ENCODE measurements around the gene SLC13A4.

SLC13A4 gene

DNA sequence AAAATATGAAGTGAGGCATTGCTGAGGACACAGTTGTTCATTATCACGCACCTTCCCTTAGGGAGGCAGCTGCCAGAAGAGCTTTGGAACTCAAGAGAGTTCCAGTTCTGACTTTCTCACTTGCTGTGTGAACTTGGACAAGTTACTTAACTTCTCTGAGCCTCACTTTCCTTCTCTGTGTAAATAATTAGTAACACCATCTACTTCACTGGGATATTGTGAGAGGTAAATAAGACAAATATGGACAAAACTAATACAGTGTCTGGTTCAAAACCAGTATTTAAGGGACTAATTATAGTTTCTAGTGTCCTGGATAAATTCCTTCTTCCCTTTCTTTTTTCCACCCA is 6.3 kb upstream of the SLC13A4 start:
- no peak overlapping the region for H3K27ac ChIP-seq (ENCODE audit: low read depth, low read length)
- peaks cover 2% of the 10 kb centered on the region; the same call in 1 of the 2 replicates for H3K36me3 ChIP-seq (ENCODE audit: insufficient read depth, low read length)
- no peak overlapping the region for H2AFZ ChIP-seq (ENCODE audit: low read length, unreplicated experiment)
- H3K4me3 ChIP-seq (ENCODE audit: low read depth, low read length): no peak overlapping the region
- H3K27me3 ChIP-seq (ENCODE audit: insufficient read depth, low read length): no peaks in the 10 kb centered on the region
- H3K79me2 ChIP-seq (ENCODE audit: control insufficient read depth, insufficient read depth, low read length, unreplicated experiment): no peaks in the 10 kb centered on the region
- no peaks in the 10 kb centered on the region for H3K4me1 ChIP-seq (ENCODE audit: control insufficient read depth, insufficient read depth, low read length, unreplicated experiment)

- Histone ChIP-seq H3K27me3 (ENCODE audit: insufficient read depth, low read length) (no peaks in the 10 kb centered on the region), H3K4me3 (ENCODE audit: low read depth, low read length) (no peak overlapping the region), H3K36me3 (ENCODE audit: insufficient read depth, low read length) (peaks cover 2% of the 10 kb centered on the region; the same call in 1 of the 2 replicates), H2AFZ (ENCODE audit: low read length, unreplicated experiment) (no peak overlapping the region), H3K4me1 (ENCODE audit: control insufficient read depth, insufficient read depth, low read length, unreplicated experiment) (no peaks in the 10 kb centered on the region), H3K79me2 (ENCODE audit: control insufficient read depth, insufficient read depth, low read length, unreplicated experiment) (no peaks in the 10 kb centered on the region), H3K27ac (ENCODE audit: low read depth, low read length) (no peak overlapping the region)
Measured at GRCh38 chr7:135733603-135734342, 5.8 kb upstream of the SLC13A4 start.

- Histone ChIP-seq H3K27ac (ENCODE audit: low read depth, low read length) (no peak overlapping the region), H3K79me2 (ENCODE audit: control insufficient read depth, insufficient read depth, low read length, unreplicated experiment) (no peaks in the 10 kb centered on the region), H3K4me3 (ENCODE audit: low read depth, low read length) (no peak overlapping the region), H3K27me3 (ENCODE audit: insufficient read depth, low read length) (no peaks in the 10 kb centered on the region), H3K4me1 (ENCODE audit: control insufficient read depth, insufficient read depth, low read length, unreplicated experiment) (no peaks in the 10 kb centered on the region), H3K36me3 (ENCODE audit: insufficient read depth, low read length) (peaks cover 2% of the 10 kb centered on the region; the same call in 1 of the 2 replicates), H2AFZ (ENCODE audit: low read length, unreplicated experiment) (no peak overlapping the region)
Measured at GRCh38 chr7:135731131-135731530, 3.1 kb upstream of the SLC13A4 start.

- Histone ChIP-seq H3K27me3 (ENCODE audit: insufficient read depth, low read length) (no peaks in the 10 kb centered on the region), H3K27ac (ENCODE audit: low read depth, low read length) (no peak overlapping the region), H3K4me3 (ENCODE audit: low read depth, low read length) (no peak overlapping the region), H3K79me2 (ENCODE audit: control insufficient read depth, insufficient read depth, low read length, unreplicated experiment) (no peaks in the 10 kb centered on the region), H3K4me1 (ENCODE audit: control insufficient read depth, insufficient read depth, low read length, unreplicated experiment) (no peaks in the 10 kb centered on the region), H2AFZ (ENCODE audit: low read length, unreplicated experiment) (no peak overlapping the region), H3K36me3 (ENCODE audit: insufficient read depth, low read length) (peaks cover 2% of the 10 kb centered on the region; the same call in 1 of the 2 replicates)
Measured at GRCh38 chr7:135729230-135729629, 1.2 kb upstream of the SLC13A4 start.

DNA sequence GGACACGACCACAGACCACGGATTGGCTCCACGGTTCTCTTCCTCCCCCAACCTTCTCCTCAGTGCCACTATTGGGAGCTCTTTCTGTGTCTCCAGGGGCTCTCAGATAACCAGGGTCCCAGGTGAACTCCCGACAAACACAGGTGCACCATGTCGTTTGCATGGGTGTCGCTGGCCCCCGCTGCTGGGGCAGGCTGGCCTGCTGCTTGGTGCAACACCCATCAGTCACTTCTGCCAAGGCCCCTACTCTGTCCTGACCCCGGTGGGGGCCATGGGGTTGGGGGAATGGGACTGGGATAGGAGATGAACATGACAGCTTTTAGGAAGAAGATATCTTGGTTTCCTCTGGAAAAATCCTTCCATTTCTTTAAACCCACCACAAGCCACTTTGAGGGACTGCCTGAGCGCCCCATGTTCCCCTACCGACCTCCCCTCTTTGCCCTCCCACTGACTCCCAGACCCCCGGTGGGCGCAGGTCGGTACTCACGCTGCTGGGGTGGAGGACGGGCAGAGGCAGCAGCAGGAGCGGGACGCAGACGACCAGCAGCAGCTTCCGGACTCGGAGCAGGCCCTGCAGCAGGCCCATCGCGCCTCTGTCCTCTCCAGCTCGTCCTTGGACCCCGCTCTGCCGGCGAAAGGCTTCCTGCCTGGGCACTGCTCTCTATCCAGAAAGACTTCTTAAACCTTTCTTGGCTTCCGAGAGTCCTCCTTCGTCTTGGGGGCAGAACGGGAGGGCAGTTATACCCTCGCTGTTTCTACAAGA is 894 bp downstream of the SLC13A4 start:
- Histone ChIP-seq H2AFZ (ENCODE audit: low read length, unreplicated experiment) (no peak overlapping the region), H3K27ac (ENCODE audit: low read depth, low read length) (no peak overlapping the region), H3K4me1 (ENCODE audit: control insufficient read depth, insufficient read depth, low read length, unreplicated experiment) (no peaks in the 10 kb centered on the region), H3K27me3 (ENCODE audit: insufficient read depth, low read length) (no peaks in the 10 kb centered on the region), H3K4me3 (ENCODE audit: low read depth, low read length) (no peak overlapping the region), H3K36me3 (ENCODE audit: insufficient read depth, low read length) (no peaks in the 10 kb centered on the region), H3K79me2 (ENCODE audit: control insufficient read depth, insufficient read depth, low read length, unreplicated experiment) (no peaks in the 10 kb centered on the region)

DNA sequence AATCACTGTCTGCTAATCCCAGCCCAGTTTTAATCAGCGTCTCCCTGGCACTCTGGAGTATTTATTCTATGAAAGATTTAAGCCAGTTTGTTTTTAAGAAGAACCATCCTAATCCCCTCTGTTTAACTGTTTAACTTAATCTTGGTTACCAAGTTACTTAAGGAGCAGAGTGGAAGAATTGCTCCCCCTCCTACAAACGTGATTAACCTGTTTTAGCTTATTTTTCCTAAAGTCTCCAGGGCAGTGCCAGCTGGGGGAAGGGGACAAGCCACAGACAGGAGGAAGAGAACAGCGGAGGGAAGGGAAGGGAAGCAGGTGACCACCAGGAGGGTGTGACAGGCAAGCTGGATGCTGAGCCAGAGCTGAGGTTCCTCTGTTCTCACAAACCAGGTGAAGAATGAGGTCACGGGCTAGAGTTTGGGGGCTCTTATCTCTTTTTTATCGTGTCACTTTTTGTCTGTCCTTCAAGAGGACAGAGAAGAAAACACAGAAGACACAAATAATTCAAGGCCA is 1.7 kb downstream of the SLC13A4 start:
- Histone ChIP-seq H3K4me1 (ENCODE audit: control insufficient read depth, insufficient read depth, low read length, unreplicated experiment) (no peaks in the 10 kb centered on the region), H3K27me3 (ENCODE audit: insufficient read depth, low read length) (no peaks in the 10 kb centered on the region), H3K4me3 (ENCODE audit: low read depth, low read length) (no peak overlapping the region), H3K79me2 (ENCODE audit: control insufficient read depth, insufficient read depth, low read length, unreplicated experiment) (no peaks in the 10 kb centered on the region), H3K27ac (ENCODE audit: low read depth, low read length) (no peak overlapping the region), H3K36me3 (ENCODE audit: insufficient read depth, low read length) (no peaks in the 10 kb centered on the region), H2AFZ (ENCODE audit: low read length, unreplicated experiment) (no peak overlapping the region)

DNA sequence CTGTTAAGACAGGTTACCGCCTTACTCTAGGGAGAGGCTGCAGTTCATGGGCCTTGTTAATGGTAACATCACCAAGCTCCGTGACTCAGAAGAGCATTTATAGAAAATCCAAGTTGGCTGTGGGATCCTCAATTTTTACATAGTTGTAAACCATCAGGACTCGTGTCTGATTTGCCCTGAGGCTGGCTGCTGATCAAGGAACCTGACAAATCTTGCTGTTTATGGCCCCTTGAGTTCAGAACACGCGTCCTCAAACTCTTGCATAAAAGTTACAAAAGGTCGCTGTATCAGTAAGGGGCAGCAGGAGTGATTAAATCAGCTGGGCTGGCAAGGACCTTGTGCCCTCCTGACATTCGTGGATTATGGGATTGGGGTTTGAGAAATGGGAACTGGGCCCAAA is 4.6 kb downstream of the SLC13A4 start:
- no peak overlapping the region for H2AFZ ChIP-seq (ENCODE audit: low read length, unreplicated experiment)
- no peak overlapping the region for H3K4me3 ChIP-seq (ENCODE audit: low read depth, low read length)
- no peaks in the 10 kb centered on the region for H3K79me2 ChIP-seq (ENCODE audit: control insufficient read depth, insufficient read depth, low read length, unreplicated experiment)
- no peaks in the 10 kb centered on the region for H3K4me1 ChIP-seq (ENCODE audit: control insufficient read depth, insufficient read depth, low read length, unreplicated experiment)
- no peaks in the 10 kb centered on the region for H3K36me3 ChIP-seq (ENCODE audit: insufficient read depth, low read length)
- no peak overlapping the region for H3K27ac ChIP-seq (ENCODE audit: low read depth, low read length)
- H3K27me3 ChIP-seq (ENCODE audit: insufficient read depth, low read length): no peaks in the 10 kb centered on the region

DNA sequence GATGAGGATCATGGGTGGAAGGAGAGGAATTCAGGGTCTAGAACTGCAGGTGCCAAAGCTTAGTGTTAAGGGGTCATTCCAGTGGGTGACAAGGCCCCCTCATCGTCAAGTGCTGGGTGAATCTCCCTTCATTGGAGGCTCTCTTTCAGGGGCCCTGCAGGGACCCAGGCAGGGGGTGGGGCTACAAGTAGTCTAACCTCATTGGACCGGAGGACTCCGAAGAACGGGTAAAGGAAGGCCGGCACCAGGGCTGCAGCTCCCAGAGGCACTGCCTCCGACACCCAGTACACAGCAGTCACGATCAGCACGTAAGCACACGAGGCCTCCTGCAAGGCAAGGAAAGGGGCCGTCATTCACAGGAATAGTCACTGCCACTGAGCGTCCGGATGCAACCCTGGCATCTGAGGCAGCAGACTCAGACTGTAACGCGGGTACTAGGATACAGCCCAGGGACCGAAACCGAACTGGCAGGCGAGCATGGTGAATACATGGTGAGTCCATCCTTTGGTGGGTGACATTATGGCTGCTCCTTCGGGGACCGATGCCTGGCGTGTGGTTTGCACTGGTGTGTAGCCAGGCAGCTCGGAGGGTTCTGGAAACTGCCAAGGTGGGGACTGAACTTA is 6.7 kb downstream of the SLC13A4 start:
- H3K36me3 ChIP-seq (ENCODE audit: insufficient read depth, low read length): no peaks in the 10 kb centered on the region
- no peaks in the 10 kb centered on the region for H3K27me3 ChIP-seq (ENCODE audit: insufficient read depth, low read length)
- H3K79me2 ChIP-seq (ENCODE audit: control insufficient read depth, insufficient read depth, low read length, unreplicated experiment): no peaks in the 10 kb centered on the region
- H2AFZ ChIP-seq (ENCODE audit: low read length, unreplicated experiment): no peak overlapping the region
- H3K4me1 ChIP-seq (ENCODE audit: control insufficient read depth, insufficient read depth, low read length, unreplicated experiment): peaks cover 12% of the 10 kb centered on the region
- H3K27ac ChIP-seq (ENCODE audit: low read depth, low read length): no peak overlapping the region
- no peak overlapping the region for H3K4me3 ChIP-seq (ENCODE audit: low read depth, low read length)

- Histone ChIP-seq H3K27me3 (ENCODE audit: insufficient read depth, low read length) (no peaks in the 10 kb centered on the region), H3K4me1 (ENCODE audit: control insufficient read depth, insufficient read depth, low read length, unreplicated experiment) (peaks cover 24% of the 10 kb centered on the region), H3K27ac (ENCODE audit: low read depth, low read length) (no peak overlapping the region), H2AFZ (ENCODE audit: low read length, unreplicated experiment) (no peak overlapping the region), H3K36me3 (ENCODE audit: insufficient read depth, low read length) (no peaks in the 10 kb centered on the region), H3K79me2 (ENCODE audit: control insufficient read depth, insufficient read depth, low read length, unreplicated experiment) (no peaks in the 10 kb centered on the region), H3K4me3 (ENCODE audit: low read depth, low read length) (no peak overlapping the region)
Measured at GRCh38 chr7:135719688-135720087, 8.3 kb downstream of the SLC13A4 start.

GRCh38 chr7:135718794-135719437 is 9.1 kb downstream of the SLC13A4 start:
- Histone ChIP-seq H3K36me3 (ENCODE audit: insufficient read depth, low read length) (no peaks in the 10 kb centered on the region), H3K27ac (ENCODE audit: low read depth, low read length) (no peak overlapping the region), H3K27me3 (ENCODE audit: insufficient read depth, low read length) (no peaks in the 10 kb centered on the region), H3K4me3 (ENCODE audit: low read depth, low read length) (no peak overlapping the region), H2AFZ (ENCODE audit: low read length, unreplicated experiment) (no peak overlapping the region), H3K4me1 (ENCODE audit: control insufficient read depth, insufficient read depth, low read length, unreplicated experiment) (peaks cover 31% of the 10 kb centered on the region), H3K79me2 (ENCODE audit: control insufficient read depth, insufficient read depth, low read length, unreplicated experiment) (no peaks in the 10 kb centered on the region)

Measured in ACC112 (cell line).